Left lung (tissue), 10 donors: ENCODE results near the gene FAM24A. TPM values are rescaled to one million over a fixed set of nuclear protein-coding genes. Genes with fewer than 3 reads are reported as not detected.
A peak's percentile ranks its signal among the peaks of the same experiment; 100 is the strongest.
"Not testable (repeated sequence)": the region's sequence is repeated elsewhere in the genome, so short reads cannot be mapped to it uniquely, and the experiment has no call there.

Experiments
- ATAC-seq: fragments of 200-7000 bp; cut with Tn5 transposase; one replicate; pipeline ENCODE4 v1.9.1; 2020; ENCODE audit warnings: moderate library complexity
- DNase-seq, 4 donors: peaks; one replicate each; pipeline ENCODE4 v3.0.0-alpha.2; 2013 to 2020
- H3K27ac ChIP-seq, 2 donors: fragments of 200-600 bp; sonication (generic) in 1 of 2; one replicate each; pipeline versions ENCODE4 v1.5.0 to v1.8.0; 2020 to 2021
- H3K27me3 ChIP-seq, 2 donors: fragments of 200-600 bp; sonication (generic) in 1 of 2; one replicate each; pipeline versions ENCODE4 v1.5.0 to v1.8.0; 2020 to 2021
- H3K36me3 ChIP-seq, 2 donors: fragments of 200-600 bp; sonication (generic) in 1 of 2; one replicate each; pipeline versions ENCODE4 v1.5.0 to v1.8.0; 2020 to 2021
- H3K4me1 ChIP-seq, 2 donors: fragments of 200-600 bp; one replicate each; pipeline ENCODE4 v1.8.0; 2021
- H3K4me3 ChIP-seq, 2 donors: fragments of 200-600 bp; sonication (generic) in 1 of 2; one replicate each; pipeline versions ENCODE4 v1.5.0 to v1.8.0; 2020 to 2021; ENCODE audit warnings: mild to moderate bottlenecking in 1 of 2
- H3K9me3 ChIP-seq, 2 donors: fragments of 200-600 bp; sonication (generic) in 1 of 2; one replicate each; pipeline versions ENCODE4 v1.5.0 to v1.8.0; 2020 to 2021
- intact Hi-C, 2 donors: fragments of 100-400 bp; cut with DNase I; formaldehyde crosslinking; loops; one replicate each; pipeline versions ENCODE4 v1.11.2 to v1.14.2; 2022
- polyA plus RNA-seq, 6 donors: library from polyadenylated mRNA; unstranded; fragments of 120-200 nt; gene quantifications; one replicate each; pipeline ENCODE4 v1.2.1, GENCODE V29; 2013; ENCODE audit not compliant: insufficient read length in 6 of 6
- total RNA-seq, 2 donors: library from RNA; stranded (reverse); fragmentation: NEBNext Ultra II Directional; extraction: Animal tissue kit (Norgen Biotek cat#: 25700); gene quantifications; one replicate each; pipeline ENCODE4 v1.2.1, GENCODE V29; 2021
- TF ChIP-seq, protein P1 (sequence below), 2 donors: fragments of 200-600 bp; sonication (generic) in 1 of 2; IDR thresholded peaks; one replicate each; pipeline versions ENCODE4 v1.5.0 to v1.8.0; 2021; ENCODE audit warnings: antibody characterized with exemption in 2 of 2
- donor health status: DM: no; HTN: yes; CAD: no.
- donor health status: DM: no; HTN: no; CAD: no.

FAM24A gene
- total and polyA plus RNA-seq, 8 donors: not detected

DNA sequence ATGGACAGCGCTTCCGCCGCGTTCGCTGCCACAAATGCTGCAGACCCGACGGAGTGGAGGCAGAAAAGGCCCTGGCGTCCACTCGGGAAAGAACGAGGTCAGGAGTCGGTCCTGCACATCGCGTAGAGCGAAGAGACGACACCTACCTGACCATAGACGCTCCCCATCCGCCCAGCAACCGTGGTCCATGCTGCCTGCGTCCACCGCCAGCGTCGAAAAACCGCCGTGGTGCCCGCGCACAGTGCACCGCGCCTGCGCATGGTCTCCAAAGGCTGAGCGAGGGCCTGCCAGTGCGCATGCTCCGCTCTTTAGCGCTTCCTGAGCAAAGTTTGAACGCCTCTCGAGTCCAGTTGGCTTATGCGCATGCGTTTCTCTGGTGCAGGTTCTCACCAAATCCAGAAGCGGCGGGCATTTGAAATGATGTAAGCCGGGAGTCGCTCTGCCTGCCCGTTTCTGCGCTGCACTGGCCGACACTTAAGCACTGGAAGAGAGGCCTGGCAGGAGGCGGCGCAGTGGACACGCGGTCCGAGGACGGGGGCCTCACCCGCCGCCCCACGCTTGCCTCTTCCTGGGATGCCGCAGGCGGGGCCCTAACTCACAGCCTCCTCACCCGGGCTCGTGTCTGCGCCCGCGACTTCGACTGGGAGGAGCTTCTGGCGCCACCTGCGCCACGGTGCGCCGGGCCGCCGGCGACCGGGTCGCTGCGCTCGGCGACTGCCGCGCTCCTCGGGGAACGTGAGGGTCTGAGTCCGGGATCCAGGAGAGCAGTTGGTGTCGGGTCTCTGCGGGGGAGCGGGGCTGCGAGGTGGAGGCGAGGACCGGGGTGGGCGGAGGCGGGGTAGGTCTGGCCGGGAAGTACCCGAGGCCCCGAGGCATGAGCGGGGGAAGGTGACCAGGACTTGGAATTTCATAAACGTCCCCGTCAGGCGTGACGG, 30.8 kb upstream of the FAM24A start, which contains the start of gene FAM24B:
TSS of gene FAM24B (minus strand) at position 243 of the 935 bp plus-strand sequence. CDS start 29,066 bp downstream, outside the sequence.
- H3K4me1 ChIP-seq: peaks cover 0 to 16% of the 10 kb centered on the region in 2 donors
- H3K4me3 ChIP-seq: peak within 1 kb of the TSS; percentile 47 to 62
- no peaks in the 10 kb centered on the region for H3K36me3 ChIP-seq
- H3K27me3 ChIP-seq: peaks cover 0 to 10% of the 10 kb centered on the region in 2 donors
- DNase-seq (peak; percentile 85 to 97 (median 96)), ATAC-seq (peak; percentile 96)
- H3K9me3 ChIP-seq: no peaks in the 10 kb centered on the region
- peak within 1 kb of the TSS; percentile 50 to 64 for H3K27ac ChIP-seq
- TF ChIP-seq, protein P1, sequence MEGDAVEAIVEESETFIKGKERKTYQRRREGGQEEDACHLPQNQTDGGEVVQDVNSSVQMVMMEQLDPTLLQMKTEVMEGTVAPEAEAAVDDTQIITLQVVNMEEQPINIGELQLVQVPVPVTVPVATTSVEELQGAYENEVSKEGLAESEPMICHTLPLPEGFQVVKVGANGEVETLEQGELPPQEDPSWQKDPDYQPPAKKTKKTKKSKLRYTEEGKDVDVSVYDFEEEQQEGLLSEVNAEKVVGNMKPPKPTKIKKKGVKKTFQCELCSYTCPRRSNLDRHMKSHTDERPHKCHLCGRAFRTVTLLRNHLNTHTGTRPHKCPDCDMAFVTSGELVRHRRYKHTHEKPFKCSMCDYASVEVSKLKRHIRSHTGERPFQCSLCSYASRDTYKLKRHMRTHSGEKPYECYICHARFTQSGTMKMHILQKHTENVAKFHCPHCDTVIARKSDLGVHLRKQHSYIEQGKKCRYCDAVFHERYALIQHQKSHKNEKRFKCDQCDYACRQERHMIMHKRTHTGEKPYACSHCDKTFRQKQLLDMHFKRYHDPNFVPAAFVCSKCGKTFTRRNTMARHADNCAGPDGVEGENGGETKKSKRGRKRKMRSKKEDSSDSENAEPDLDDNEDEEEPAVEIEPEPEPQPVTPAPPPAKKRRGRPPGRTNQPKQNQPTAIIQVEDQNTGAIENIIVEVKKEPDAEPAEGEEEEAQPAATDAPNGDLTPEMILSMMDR (IDR thresholded peaks at IDR 0.05): no peak
- intact Hi-C loops: no loop called here

DNA sequence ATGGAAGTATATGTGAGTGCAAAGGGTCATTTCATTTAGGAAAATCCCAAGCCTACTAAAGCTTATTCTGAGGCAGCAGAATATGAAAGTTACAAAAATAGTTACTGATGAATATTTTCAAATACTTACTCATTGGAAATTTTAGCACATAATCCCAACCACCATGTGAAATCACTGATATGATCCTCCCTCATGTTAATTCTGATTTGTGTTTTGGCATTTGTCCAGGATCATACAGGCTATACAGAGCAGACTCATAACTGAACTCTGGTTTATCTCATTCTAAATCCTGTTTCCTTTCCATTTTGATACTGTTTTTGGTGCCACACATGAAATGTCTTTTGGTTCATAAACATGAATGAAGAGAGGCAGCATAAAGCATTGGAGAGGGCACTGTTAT, 27.6 kb upstream of the FAM24A start:
- Histone ChIP-seq H3K27me3 (peaks cover 0 to 10% of the 10 kb centered on the region in 2 donors), H3K9me3 (no peaks in the 10 kb centered on the region), H3K4me3 (no peak overlapping the region), H3K36me3 (no peaks in the 10 kb centered on the region), H3K27ac (no peak overlapping the region), H3K4me1 (peaks cover 0 to 16% of the 10 kb centered on the region in 2 donors)
- intact Hi-C loops: no loop called here
- ATAC-seq (no peak), DNase-seq (no peak)
- TF ChIP-seq, protein P1 (IDR thresholded peaks at IDR 0.05): no peak

DNA sequence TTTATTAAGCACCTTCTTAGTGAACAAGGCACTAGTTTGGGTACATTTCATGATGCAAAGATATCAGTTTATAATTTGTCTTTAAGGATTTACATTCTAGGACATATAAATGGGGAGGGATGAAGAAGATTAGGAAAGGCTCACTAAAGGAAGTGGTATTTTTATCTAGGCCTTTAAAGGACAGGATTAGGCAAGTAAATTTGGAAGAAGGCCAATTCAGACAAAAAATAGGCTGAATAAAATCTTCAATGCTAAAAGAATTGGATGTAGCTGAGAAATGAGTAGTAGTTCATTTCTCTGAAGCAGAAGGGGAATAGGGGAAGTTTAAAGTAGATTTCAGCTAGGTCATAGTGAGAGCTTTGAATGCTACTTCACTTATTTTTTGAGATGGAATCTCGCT, 26.2 kb upstream of the FAM24A start:
- Histone ChIP-seq H3K27me3 (peaks cover 0 to 10% of the 10 kb centered on the region in 2 donors), H3K9me3 (no peaks in the 10 kb centered on the region), H3K4me3 (no peak overlapping the region), H3K36me3 (no peaks in the 10 kb centered on the region), H3K4me1 (peaks cover 0 to 6% of the 10 kb centered on the region in 2 donors), H3K27ac (no peak overlapping the region)
- no peak for DNase-seq
- TF ChIP-seq, protein P1 (IDR thresholded peaks at IDR 0.05): no peak
- intact Hi-C loops: no loop called here
- ATAC-seq: no peak

DNA sequence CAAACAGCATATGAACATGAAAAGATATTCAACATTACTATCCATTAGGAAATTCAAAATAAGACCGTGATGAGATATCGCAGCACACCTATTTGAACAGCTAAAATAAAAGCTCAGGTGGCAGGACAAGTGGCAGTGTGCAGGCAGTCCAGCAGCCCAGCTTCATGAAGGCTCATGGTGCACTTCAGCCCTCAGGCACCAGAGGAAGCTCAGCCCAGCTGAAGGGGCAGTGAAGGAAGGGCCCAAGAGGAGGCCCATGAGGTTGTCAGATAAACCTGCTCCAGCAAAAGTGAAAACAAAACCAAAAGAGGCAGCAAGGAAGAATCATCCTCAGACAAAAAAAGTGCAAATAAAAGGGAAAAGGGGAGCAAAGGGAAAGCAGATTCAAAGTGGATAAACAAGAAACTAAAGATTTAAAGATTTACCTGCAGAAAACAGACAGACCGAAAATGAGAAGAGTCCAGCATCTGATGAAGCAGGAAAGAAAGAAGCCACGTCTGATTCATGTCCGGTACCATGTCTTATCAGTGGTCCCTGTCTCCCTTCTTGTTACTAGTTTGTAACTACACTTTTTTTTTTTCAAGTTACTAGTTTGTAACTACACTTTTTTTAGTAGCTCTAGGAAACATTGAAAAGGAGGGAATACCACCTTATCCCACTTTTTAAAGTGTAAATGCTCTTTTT, 16.0 kb upstream of the FAM24A start:
- no peak overlapping the region for H3K27ac ChIP-seq
- no peaks in the 10 kb centered on the region for H3K27me3 ChIP-seq
- ATAC-seq (no peak), DNase-seq (no peak)
- H3K36me3 ChIP-seq: no peaks in the 10 kb centered on the region
- H3K9me3 ChIP-seq: no peaks in the 10 kb centered on the region
- TF ChIP-seq, protein P1 (IDR thresholded peaks at IDR 0.05): no peak
- intact Hi-C loops: no loop called here
- no peak overlapping the region for H3K4me3 ChIP-seq
- H3K4me1 ChIP-seq: no peaks in the 10 kb centered on the region

DNA sequence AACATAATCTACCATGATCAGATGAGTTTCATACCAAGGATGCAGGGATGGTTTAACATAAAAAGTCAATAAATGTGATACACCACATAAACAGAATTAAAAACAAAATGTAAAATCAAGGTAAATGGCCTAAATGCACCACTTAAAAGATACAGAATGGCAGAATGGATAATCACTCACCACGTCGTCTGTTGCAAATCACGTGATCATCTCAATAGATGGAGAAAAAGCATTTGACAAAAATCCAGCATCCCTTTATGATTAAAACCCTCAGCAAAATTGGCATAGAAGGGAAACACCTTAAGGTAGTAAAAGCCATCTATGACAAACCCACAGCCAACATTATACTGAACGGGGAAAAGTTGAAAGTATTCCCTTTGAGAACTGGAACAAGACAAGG, 6.5 kb upstream of the FAM24A start:
- intact Hi-C loops, H3K27ac ChIP-seq, DNase-seq, H3K27me3 ChIP-seq, ATAC-seq, H3K4me1 ChIP-seq, H3K9me3 ChIP-seq, H3K36me3 ChIP-seq, H3K4me3 ChIP-seq: not testable (repeated sequence)
